Activated CD4-positive, alpha-beta T cell treated with anti-CD3 and anti-CD28 coated beads, Interleukin-2, amount 50 U/mL, for 24 hours (primary cell): ENCODE measurements around the gene MAPRE3.
"Not testable (repeated sequence)": the region's sequence is repeated elsewhere in the genome, so short reads cannot be mapped to it uniquely, and the experiment has no call there.

Experiments used
- DNase-seq, 2 donors: peaks; one replicate each; pipeline ENCODE4 v3.0.0-alpha.2; 2020; ENCODE audit warnings: low read depth in 1 of 2, low spot score in 1 of 2

Gene MAPRE3

DNA sequence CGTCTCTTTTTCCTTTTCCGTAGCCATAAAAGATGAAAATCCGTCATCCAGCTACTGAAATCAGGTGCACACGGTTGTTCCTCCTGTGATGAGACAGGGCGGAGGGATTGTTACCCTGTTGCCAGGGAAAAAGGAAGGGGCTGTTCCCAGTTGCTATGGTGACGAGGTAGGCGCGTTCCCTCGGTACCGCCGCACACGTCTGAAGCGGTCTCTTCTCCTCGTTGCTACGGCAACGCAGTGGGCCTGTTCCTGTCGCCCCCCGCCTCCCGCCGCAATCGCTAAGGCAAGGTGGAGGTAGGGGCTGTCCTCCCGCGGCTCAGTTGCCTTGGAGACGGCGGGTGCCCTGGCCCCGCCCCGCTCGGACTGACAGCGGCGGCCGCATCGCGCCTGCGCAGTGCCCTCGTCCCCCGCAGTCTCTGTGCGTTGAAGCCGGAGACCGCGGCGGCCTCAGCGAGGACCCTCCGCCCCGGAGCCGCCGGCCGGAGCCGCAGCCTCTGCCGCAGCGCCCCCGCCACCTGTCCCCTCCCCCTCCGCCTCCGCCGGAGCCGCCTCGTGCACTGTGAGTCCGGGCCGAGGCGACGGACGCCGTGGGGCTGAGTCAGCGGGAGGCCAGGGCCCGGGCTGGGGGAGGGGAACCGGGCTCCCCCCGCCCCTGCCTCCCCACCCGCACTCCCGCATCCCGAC is at the start of gene MAPRE3:
TSS of gene MAPRE3 (plus strand) at position 394 of the 684 bp plus-strand sequence. CDS start 51,582 bp downstream, outside the sequence.
- peak; percentile 61 to 64 for DNase-seq

DNA sequence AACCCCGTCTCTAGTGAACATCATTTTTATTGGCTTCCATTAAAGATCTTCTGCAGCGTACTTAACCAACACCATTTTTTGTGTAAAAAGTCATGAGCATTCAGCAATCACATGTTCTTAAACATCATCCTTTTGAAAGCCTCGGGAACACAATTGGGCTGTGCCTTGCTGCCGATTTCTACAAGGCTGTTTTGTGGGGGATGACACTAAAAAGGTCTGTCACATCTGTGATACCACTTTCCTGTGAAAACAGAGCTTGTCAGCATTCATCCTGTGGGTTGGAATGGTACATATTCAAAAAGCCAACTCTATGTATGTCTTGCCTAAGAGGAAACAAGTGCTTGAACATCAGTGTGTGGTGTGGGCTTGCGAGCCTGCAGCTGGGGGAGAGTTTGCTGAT is 49.1 kb upstream of the MAPRE3 start:
- no peak for DNase-seq

DNA sequence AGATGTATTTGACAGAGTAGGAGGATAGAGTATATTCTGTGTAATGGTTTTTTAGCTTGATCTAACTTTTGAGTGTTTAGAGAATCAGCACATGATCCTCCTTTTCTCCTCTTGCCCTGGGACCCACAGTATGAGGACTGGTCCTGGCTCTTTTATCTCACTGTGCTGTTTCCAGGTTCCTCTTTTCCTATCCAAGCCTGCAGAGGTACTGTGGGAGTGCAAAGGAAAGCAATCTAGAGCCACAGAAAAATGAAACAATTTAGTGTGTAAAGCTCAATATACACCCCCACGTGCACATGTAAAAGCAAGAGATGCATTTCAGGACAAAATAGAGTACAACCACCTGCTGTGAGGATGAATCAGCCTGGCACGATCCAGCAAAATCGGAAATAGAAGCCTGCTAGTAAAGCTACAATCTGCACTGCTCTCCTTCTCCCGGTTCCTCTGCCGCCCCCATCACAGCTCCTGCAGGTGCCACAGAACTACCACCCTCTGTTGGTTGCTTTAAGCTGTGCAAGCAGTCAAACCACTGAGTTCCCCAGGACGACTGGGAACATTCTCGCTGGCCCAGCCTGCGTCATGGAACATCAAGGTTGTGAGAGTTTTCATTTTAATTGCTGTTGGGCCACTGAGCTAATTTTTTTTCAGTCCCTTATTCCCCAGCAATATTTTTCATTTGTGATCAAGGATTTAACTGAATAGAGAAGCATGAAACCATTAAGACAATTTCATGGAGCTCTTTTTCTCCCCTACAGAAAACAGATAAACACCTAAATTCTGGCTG is 47.8 kb upstream of the MAPRE3 start:
- peak in 1 of 2 donors; percentile 22 for DNase-seq

DNA sequence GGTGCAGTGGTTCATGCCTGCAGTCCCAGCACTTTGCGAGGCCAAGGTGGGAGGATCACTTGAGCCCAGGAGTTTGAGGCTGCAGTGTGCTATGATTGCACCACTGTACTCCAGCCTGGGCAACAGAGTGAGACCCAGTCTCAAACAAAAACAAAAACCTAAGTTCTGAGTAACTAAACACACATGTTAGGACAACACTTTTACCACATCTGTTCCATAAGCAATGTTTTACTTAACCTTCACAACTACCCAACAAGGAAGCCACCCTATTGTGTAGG is 47.3 kb upstream of the MAPRE3 start:
- DNase-seq: not testable (repeated sequence)

DNA sequence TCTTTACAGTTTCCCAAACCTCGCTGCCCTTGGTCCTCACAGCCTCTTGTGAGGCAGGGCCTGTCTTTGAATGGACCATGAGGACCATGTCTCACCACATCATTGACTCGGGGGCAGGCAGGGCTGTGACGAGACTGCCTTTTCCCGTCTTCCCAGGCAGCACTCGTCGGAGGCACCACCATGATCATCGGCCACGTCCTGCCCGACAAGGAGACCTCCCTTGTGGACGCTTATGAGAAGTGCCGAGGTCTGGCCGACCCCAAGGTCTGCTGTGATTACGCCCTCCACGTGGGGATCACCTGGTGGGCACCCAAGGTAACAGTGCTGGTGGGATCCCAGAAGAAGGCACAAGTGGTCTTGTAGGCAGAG is 45.7 kb upstream of the MAPRE3 start:
- no peak for DNase-seq

DNA sequence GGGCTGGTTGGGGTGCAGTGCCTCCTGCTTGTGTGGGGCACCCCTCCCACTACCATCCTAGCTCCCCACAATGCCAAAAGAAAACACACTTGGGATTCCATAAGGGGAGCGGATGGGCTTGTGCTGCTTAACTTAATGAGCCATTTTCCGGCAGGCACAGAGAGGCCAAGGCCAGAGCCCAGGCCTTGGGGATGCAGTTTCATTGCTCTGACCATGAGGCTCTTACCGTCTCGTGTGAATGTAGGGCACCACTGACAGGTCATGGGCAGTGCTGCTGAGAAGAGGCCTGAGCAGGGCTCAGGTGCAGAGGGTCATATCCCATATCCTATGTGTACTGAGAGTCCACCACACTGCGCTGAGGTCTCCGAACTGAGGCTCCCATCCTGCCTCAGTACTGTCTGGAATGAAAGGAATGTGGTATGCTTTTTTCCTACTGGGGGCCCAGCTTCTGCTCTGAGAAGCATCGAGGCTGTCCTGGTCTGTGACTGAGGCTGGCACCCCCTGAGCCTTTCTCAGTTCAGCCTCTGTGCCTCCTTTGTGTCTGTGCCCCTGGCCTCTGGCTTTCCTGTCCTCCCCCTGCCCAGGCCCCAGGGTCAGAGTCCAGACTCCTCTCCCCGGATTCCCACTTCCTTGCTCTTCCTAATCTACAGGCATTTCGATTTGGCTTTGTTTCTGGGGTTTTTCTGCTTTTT is 45.2 kb upstream of the MAPRE3 start:
- no peak for DNase-seq

DNA sequence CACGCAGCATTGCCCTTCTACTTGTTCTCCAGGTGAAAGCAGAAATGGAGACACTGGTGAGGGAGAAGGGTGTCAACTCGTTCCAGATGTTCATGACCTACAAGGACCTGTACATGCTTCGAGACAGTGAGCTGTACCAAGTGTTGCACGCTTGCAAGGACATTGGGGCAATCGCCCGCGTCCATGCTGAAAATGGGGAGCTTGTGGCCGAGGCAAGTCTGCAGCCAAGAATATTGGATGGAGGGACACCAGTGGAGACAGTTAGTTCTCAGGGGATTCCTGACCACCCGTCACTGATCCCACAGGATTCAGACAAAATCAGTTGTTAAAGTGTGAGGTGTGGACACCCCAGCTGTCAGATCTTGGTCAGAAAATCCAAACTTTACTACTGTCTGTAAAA is 43.2 kb upstream of the MAPRE3 start:
- DNase-seq: no peak

DNA sequence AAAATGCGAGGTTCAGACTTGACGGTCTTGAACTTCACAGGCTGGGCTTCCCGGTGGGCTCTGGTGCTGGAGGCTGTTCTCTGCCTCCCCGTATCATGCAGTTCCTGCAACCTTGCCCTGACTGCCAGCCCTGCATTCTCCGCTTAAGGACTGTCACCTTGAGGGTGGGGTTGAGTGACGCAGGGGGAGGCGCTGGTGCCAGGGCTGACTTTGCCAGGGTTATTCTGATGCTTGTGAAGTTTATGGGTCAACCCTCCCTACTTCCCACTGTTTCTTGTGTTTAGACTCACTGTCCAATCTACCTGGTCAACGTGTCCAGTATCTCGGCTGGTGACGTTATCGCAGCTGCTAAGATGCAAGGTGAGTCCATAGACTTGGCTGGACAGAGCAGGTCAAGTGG is 37.5 kb upstream of the MAPRE3 start:
- DNase-seq: no peak

DNA sequence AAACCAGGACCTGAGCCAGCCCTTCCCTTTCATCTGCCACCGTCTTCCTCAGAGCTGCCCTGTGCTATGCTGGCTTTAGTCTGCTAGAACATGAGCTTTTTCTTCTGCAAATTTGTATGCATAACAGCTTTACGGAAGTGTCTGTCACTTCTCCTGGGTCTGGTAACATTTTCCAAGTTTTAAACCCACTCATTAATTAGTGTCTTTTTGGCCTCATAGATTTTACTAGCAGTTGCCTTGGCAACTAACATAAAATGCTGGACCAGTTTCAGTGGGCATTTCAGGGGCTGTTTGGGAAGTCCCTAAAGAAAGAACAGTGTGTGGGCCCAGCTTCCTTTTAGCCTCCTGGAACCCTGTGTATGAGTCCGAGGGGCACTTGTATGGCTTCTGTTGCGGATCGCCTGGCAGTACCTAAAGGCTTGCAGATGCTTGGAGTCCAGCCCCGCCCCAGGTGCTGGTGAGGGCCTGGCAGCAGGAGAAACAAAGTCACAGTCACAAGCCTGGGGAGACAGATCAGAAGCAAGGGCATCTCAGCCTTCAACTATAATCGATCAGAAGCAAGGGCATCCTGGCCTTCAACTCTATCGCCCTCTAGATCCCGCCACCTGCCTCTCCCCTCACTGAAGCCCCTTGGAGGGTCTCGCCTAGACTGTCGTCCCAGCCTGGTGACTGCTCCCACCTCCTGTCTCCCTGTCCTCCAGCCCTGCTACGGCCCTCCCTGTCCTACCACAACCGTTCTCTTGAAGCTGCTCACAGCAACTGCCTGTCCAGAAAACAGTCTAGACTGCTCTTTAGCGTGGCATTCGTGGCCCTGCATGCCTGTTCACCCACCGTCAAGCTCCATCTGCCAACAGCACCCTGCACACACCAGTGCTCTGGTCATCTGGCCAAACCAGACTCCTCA is 36.8 kb upstream of the MAPRE3 start:
- no peak for DNase-seq

DNA sequence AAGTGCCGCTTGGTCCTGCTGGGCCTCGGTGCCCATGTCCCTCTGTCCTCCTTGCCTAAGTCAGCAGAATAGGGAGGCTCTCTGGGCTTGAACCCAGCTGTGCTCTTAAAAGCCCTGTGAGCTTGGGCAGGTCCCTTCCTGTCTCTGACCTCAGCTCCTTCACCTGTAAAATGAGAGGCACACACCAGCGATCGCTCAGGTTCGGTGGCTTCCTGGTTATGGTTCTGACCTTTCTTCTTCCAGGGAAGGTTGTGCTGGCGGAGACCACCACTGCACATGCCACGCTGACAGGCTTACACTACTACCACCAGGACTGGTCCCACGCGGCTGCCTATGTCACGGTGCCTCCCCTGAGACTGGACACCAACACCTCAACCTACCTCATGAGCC is 36.1 kb upstream of the MAPRE3 start:
- no peak for DNase-seq

DNA sequence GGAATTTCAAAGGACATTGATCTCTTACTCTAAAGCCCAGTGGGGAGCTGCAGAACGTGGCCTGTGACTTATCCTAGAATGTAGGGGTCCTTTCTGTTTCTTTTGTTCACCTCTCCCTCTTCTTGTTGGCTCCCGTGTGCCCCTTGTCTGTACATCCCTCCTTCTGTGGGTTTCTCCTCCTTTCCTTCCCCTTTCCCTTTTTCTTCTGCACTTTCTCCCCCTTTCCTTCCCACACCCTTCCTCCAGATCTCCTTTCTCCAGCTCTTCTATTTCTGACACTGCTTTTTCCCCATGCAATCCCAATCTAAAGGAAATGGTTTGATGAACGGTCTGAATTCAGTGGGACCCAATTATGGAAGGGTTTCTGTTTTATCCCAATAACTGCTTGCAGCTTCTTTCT is 35.5 kb upstream of the MAPRE3 start:
- DNase-seq: no peak

DNA sequence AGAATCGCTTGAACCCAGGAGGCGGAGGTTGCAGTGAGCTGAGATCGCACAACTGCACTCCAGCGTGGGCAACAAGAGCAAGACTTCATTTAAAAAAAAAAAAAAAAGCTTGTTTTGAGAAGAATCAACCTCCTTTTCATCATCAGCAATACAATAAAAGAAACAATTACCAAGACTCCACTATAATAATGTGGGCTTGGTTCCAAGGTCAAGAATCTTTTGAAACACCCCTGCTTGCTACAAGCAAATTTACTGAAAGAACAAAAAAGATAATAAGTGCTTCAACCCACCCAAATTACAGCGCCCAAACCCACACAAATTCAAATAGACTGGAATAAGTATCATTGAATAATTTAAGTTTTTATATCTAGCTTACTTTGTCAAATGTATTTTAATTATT is 33.6 kb upstream of the MAPRE3 start:
- DNase-seq: no peak

DNA sequence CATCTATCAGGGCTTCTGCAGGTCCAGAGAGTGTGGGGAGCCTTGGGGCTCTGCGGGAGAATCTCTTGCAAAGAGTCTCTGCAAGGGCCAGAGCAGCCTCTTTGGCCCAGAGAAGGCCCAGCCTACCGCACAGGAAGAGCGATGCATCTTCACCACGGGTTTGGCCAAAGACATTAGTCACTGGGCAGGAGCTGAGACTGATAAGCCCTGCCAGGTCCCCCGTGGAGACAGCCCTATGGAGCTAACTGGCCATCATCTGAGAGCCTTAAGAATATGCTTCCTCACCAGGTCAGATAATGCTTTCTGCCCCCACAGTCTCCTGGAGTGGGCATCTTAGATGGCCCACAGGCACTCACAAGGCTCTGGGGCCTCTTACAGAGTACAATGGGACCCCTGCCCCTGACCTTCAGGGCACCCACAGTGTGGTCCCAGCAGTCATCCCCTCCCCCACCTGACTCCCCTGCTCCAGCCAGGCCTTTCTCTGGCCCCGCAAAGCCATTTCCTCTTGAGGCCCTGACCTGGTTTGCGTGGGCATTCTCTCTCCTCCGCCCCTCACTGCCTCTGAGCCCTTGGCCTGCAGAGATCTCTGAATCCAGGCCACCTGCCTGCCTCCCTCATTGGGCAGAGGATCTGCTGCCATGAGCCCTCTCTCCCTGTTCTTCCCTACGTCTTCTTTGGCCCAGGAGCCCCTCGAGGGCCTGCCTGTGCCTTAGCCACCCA is 31.9 kb upstream of the MAPRE3 start:
- no peak for DNase-seq

DNA sequence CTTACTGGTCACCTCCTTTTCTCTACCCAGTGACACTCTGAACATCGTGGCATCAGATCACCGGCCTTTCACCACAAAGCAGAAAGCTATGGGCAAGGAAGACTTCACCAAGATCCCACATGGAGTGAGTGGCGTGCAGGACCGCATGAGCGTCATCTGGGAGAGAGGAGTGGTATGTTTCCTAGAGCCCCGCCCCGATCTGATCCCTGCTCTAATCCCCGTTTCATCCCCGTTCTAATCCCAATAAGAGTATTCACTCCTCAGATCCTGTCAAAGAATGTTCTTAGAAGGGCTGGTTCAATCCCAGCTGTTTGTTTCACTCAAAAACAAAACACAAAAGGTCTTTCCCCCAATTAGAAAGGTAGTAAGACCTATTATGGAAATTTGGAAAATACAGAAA is 30.4 kb upstream of the MAPRE3 start:
- DNase-seq: no peak

DNA sequence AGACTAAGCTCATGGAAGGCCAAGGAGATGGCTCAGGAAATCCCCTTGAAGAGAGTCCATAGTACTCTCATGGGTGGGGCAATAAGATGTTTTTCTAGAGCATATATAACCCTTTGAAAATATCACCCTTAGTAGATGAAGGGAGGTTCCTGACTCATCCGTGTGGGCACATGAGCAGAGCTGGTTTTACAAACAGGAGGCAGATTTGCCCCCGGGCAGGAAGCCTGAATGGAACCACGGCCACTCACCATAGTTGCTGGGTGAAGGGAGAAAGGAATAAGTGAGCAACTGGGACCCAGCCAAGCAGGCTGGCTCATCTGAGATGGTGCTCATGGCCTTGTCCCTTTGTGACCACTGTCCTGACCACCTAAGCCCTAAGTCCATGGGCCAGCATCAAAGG is 29.0 kb upstream of the MAPRE3 start:
- DNase-seq: no peak

DNA sequence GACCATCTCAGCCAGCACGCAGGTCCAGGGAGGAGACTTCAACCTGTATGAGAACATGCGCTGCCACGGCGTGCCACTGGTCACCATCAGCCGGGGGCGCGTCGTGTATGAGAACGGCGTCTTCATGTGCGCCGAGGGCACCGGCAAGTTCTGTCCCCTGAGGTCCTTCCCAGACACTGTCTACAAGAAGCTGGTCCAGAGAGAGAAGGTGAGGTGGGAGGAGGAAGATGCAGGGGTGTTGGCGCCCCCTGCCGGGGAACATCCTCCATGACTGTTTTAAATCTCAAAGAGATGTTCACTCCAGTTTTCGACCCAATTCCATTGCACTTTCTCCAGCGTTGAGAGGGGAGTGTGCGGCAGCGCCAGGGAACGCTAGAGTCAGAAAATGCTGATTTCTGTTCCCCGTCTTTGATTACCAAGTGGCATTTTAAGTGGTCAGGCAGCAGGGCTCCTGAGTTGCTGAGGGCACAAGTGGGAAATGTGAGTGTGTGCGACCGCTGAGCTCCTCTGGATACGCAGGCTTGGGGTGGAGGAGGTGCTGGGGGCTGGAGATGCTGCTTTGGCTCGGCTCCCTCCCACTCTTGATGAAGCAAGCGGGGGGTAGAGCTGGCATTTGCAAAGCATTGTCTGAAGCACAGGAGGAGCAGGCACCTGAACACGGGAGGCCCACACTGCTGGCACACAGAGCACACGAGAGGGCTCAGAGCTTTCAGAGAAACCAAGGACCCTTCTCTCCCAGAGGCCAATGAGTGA is 27.7 kb upstream of the MAPRE3 start:
- DNase-seq: peak; percentile 45 to 52

DNA sequence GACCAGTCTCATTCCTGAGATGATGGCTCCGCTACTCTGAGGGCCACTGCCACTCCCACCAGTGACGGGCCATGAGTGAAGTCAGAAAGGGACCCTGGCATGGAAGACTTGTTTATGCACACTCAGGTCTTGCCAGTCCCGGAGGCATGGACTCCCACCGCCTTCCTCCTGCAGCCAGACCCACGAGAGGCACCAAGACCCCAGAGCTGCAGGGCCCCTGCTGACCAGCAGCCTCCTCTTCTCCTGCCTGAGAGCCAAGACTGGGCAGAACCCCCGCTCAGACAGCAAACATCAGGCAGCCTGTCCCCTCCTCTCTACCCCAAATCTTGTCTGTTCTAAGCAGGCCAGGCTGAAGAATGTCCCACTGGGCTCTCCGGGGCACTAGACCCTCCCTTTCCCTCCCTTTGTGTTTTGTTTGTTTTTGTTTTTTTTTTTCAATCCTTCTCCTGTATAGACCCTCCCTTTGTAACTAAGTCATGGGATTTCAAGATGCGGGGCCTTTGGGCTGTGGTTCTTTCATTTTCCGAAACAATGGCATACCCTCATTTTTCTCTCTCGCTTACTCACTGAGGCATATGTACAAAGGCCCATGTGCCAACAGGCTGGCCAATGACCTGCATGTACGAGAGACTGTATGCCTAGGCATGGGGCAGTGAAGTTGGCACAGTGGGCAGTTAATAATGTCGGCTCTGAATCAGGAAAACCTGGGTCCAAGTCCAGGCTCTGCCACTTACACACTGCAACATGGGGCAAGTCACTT is 24.3 kb upstream of the MAPRE3 start:
- DNase-seq: no peak

DNA sequence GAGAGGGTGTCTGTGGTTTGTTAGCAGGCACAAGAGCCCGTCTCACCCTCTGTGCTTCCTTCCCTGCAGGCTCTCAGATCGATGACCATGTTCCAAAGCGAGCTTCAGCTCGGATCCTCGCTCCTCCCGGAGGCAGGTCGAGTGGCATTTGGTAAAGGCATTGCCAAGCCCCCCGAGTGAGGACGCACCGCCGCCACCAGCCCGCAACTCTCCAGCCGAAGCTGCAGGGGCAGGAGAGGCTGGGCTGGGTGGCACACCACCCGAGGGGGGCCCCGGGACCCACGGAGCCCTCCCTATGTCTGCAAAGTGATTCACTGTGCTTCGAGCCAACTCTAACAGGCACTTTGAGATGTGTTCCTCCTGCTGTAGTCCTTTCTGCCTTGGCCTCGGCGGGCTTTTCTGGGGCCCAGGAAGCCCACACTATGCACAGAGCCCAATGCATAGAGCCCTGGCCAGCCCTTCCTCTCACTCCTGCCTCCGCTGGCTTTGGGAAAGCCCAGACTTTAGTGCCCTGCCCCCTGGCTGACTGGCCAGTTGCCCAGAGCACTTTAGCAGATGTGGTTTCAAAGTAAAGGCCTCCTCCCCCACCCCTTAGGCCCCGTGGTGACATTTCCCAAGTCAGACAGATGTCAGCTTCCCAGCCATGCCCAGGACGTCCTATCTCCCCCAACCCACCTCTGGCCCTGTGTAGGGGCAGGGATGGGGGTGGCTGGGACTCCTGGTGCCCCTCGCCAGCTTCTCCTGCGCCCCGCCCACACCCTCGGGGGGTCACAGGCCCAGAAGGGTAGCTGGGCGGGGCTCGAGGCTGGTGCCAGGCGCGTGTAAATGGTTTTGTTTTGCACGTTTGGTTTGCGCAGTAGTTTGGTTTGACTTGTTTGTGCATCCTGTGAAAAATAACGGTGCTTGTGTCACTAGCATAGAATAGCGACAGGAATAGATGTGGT is 23.3 kb upstream of the MAPRE3 start:
- DNase-seq: no peak
